Right lobe of liver (tissue), 4 donors: Measurements from ENCODE around the gene CHI3L1.

ENCODE experiments used
- CTCF ChIP-seq, 4 donors: fragments of 200-600 bp in 3 of 4; fragments of 450-650 bp in 1 of 4; IDR thresholded peaks; one replicate each; pipeline versions ENCODE4 v1.5.1 to v1.8.0; 2016 to 2022; ENCODE audit warnings: antibody characterized with exemption in 4 of 4, mild to moderate bottlenecking in 2 of 4
- POLR2A ChIP-seq: fragments of 450-650 bp; IDR thresholded peaks from one replicate; pipeline ENCODE4 v1.6.1; 2017; ENCODE audit warnings: antibody characterized with exemption, mild to moderate bottlenecking
- donor health status: DM: no; HTN: no; CAD: no.
- donor health status: DM: no; HTN: no; CAD: no.
- donor health status: DM: no; HTN: yes; CAD: no.

- TF ChIP-seq CTCF (IDR thresholded peaks at IDR 0.05) (no peak), POLR2A (no peak)
These were observed 18.3 kb upstream of the CHI3L1 start for GRCh38 chr1:203204756-203205155.
